Measurements from ENCODE around the gene C1QTNF5.
A peak's percentile ranks its signal among the peaks of the same experiment; 100 is the strongest.

DNA sequence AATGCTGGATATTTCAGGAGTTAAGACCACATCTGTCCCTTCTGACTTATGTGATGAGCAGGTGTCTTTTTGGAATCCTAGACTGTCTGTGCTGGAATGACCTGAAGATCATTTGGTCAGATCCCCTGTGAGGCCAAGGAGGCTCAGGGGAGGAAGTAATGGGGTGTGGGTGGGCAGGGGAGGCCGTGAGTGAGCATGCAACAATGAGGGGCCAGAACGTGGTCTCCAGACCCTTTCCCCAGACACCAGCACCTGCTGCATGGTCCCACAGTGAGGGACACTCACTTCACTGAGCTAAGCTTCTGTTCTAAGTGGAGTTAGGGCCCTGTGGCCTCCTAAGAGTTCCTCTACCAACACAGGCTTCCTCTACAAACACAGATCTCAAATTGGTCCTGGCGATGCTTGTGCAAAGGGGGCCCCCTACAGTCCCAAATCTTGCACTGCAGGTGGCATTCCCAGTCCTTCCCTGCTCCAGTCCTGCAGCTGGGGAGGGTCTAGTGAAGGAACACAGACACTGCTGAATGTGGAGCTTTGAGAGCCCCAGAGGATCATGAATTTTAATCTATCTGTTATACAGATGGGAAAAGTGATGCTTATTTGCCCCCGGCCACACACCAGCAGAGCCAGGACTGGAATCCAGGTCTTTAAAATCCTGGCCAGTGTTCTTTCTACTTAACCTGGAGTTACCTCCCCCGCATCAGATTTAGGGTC, 33.4 kb upstream of the C1QTNF5 start:
- TF ChIP-seq, protein P1, sequence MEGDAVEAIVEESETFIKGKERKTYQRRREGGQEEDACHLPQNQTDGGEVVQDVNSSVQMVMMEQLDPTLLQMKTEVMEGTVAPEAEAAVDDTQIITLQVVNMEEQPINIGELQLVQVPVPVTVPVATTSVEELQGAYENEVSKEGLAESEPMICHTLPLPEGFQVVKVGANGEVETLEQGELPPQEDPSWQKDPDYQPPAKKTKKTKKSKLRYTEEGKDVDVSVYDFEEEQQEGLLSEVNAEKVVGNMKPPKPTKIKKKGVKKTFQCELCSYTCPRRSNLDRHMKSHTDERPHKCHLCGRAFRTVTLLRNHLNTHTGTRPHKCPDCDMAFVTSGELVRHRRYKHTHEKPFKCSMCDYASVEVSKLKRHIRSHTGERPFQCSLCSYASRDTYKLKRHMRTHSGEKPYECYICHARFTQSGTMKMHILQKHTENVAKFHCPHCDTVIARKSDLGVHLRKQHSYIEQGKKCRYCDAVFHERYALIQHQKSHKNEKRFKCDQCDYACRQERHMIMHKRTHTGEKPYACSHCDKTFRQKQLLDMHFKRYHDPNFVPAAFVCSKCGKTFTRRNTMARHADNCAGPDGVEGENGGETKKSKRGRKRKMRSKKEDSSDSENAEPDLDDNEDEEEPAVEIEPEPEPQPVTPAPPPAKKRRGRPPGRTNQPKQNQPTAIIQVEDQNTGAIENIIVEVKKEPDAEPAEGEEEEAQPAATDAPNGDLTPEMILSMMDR (IDR thresholded peaks at IDR 0.05): peak; percentile 68
- no peak for TF ChIP-seq EZH2 (IDR thresholded peaks at IDR 0.05; ENCODE audit: borderline replicate concordance, insufficient read depth, low read depth, low read length, poor library complexity, severe bottlenecking)

Measured in B cell (primary cell).